H1 (cell line): ENCODE data around the gene BANF1. TPM values are rescaled to one million over a fixed set of nuclear protein-coding genes. Genes with fewer than 3 reads are reported as not detected.

ENCODE experiments used
- CTCF ChIA-PET: fragments of 300-600 bp; sonication (Branson Sonifier 250); formaldehyde crosslinking; loops from one replicate; lab custom pipeline; 2021; ENCODE audit not compliant: partially characterized antibody; lab: Charles Lee
- POLR2A ChIA-PET: fragments of 300-600 bp; sonication (Branson Sonifier 250); formaldehyde crosslinking; loops from one replicate; lab custom pipeline; 2021; ENCODE audit warnings: inconsistent platforms; ENCODE audit not compliant: partially characterized antibody; lab: Charles Lee
- DNase-seq, 2 experiments: peaks; one replicate each; pipeline versions ENCODE4 v3.0.0 to v3.0.0-alpha.2; 2010 to 2022; ENCODE audit warnings: low spot score in 2 of 2, low read depth in 1 of 2, mixed read lengths in 1 of 2
- FAIRE-seq: peaks from 2 replicates; lab custom pipeline; 2011; peaks lifted over from hg19 to GRCh38; lab: Jason Lieb, UNC
- H2AFZ ChIP-seq: 2 replicates; pipeline ENCODE4 v1.8.1; 2012; ENCODE audit warnings: low read length, inconsistent platforms
- H2AK5ac ChIP-seq: 2 replicates; pipeline ENCODE4 v1.6.1; 2013; ENCODE audit warnings: low read depth, low read length
- H2BK120ac ChIP-seq: replicated peaks from 2 replicates; pipeline ENCODE3; 2013; ENCODE audit warnings: low read depth, low read length, inconsistent platforms
- H2BK12ac ChIP-seq: 2 replicates; pipeline ENCODE4 v1.6.1; 2013; ENCODE audit warnings: low read depth, low read length
- H2BK15ac ChIP-seq: 2 replicates; pipeline ENCODE4 v1.6.1; 2013; ENCODE audit warnings: low read length
- H2BK20ac ChIP-seq: 2 replicates; pipeline ENCODE4 v1.6.1; 2013; ENCODE audit warnings: low read length
- H2BK5ac ChIP-seq: 2 replicates; pipeline ENCODE4 v1.6.1; 2013; ENCODE audit warnings: low read depth, low read length
- H3K14ac ChIP-seq: 2 replicates; pipeline ENCODE4 v1.6.1; 2013; ENCODE audit warnings: inconsistent platforms; ENCODE audit not compliant: insufficient read length
- H3K18ac ChIP-seq: 2 replicates; pipeline ENCODE4 v1.6.1; 2013; ENCODE audit warnings: low read length; ENCODE audit errors: extremely low read depth
- H3K23ac ChIP-seq: 2 replicates; pipeline ENCODE4 v1.6.1; 2013; ENCODE audit warnings: inconsistent platforms; ENCODE audit not compliant: insufficient read length
- H3K23me2 ChIP-seq: 2 replicates; pipeline ENCODE4 v1.6.1; 2013; ENCODE audit warnings: low read depth, low read length
- H3K27ac ChIP-seq: 2 replicates; pipeline ENCODE4 v1.6.1; 2011; ENCODE audit warnings: low read depth, low read length, inconsistent platforms
- H3K27me3 ChIP-seq, 4 experiments: replicated peaks in 1 of 4; 1 replicate in 1 of 4; 2 replicates in 3 of 4; pipeline versions ENCODE4 v1.6.1 to v1.8.1; 2011 to 2013; ENCODE audit warnings: low read length in 3 of 4, mild to moderate bottlenecking in 3 of 4, inconsistent platforms in 2 of 4, mixed read lengths in 2 of 4, moderate library complexity in 1 of 4; ENCODE audit not compliant: control insufficient read depth in 3 of 4, insufficient read depth in 3 of 4; ENCODE audit errors: extremely low read depth in 1 of 4
- H3K36me3 ChIP-seq, 4 experiments: 2 replicates each; pipeline versions ENCODE4 v1.6.1 to v1.8.1; 2011 to 2013; ENCODE audit warnings: mild to moderate bottlenecking in 4 of 4, low read length in 3 of 4, moderate library complexity in 2 of 4, control low read depth in 1 of 4, inconsistent platforms in 1 of 4; ENCODE audit not compliant: insufficient read depth in 4 of 4, control insufficient read depth in 2 of 4
- H3K4ac ChIP-seq: replicated peaks from 2 replicates; pipeline ENCODE3; 2013; ENCODE audit warnings: low read length, low read depth, mixed read lengths, inconsistent platforms; ENCODE audit not compliant: insufficient read length
- H3K4me1 ChIP-seq, 4 experiments: replicated peaks in 1 of 4; 1 replicate in 1 of 4; 2 replicates in 3 of 4; pipeline versions ENCODE4 v1.6.1 to v1.8.1; 2011 to 2013; ENCODE audit warnings: low read length in 3 of 4, inconsistent platforms in 2 of 4, mixed read lengths in 1 of 4; ENCODE audit not compliant: insufficient read depth in 4 of 4, control insufficient read depth in 3 of 4
- H3K4me2 ChIP-seq, 2 experiments: 2 replicates each; pipeline versions ENCODE4 v1.6.1 to v1.8.1; 2011 to 2013; ENCODE audit warnings: low read depth in 2 of 2, low read length in 2 of 2, control low read depth in 1 of 2, inconsistent platforms in 1 of 2, mild to moderate bottlenecking in 1 of 2; ENCODE audit not compliant: insufficient read depth in 1 of 2
- H3K4me3 ChIP-seq, 4 experiments: fragments of 200-600, 300-600 bp in 1 of 4; sonication (generic), shearing (Covaris generic), sonication (Bioruptor Twin) in 1 of 4; 2 replicates each; pipeline versions ENCODE4 v1.5.1 to v1.8.1; 2011 to 2016; ENCODE audit warnings: low read length in 4 of 4, low read depth in 3 of 4, control low read depth in 2 of 4, inconsistent platforms in 2 of 4, mild to moderate bottlenecking in 2 of 4, mixed read lengths in 1 of 4, moderate library complexity in 1 of 4; ENCODE audit not compliant: insufficient read depth in 2 of 4; ENCODE audit errors: extremely low read depth in 1 of 4
- H3K56ac ChIP-seq: replicated peaks from 2 replicates; pipeline ENCODE3; 2013; ENCODE audit warnings: low read depth, mild to moderate bottlenecking, mixed read lengths, low read length, inconsistent platforms; ENCODE audit not compliant: insufficient read length
- H3K79me1 ChIP-seq: 2 replicates; pipeline ENCODE4 v1.6.1; 2013; ENCODE audit warnings: low read depth, low read length, control low read depth
- H3K79me2 ChIP-seq, 2 experiments: 2 replicates each; pipeline versions ENCODE4 v1.6.1 to v1.8.1; 2012 to 2013; ENCODE audit warnings: low read length in 2 of 2, mild to moderate bottlenecking in 2 of 2, inconsistent platforms in 1 of 2; ENCODE audit not compliant: insufficient read depth in 2 of 2, control insufficient read depth in 1 of 2
- H3K9ac ChIP-seq, 4 experiments: replicated peaks in 1 of 4; 1 replicate in 1 of 4; 2 replicates in 3 of 4; pipeline versions ENCODE4 v1.6.1 to v1.8.1; 2011 to 2013; ENCODE audit warnings: low read depth in 3 of 4, low read length in 3 of 4, control low read depth in 2 of 4, mild to moderate bottlenecking in 2 of 4, moderate library complexity in 2 of 4, inconsistent platforms in 1 of 4; ENCODE audit errors: extremely low read depth in 1 of 4
- H3K9me3 ChIP-seq, 2 experiments: 2 replicates each; pipeline versions ENCODE4 v1.6.1 to v1.8.1; 2012 to 2013; ENCODE audit warnings: mild to moderate bottlenecking in 2 of 2, moderate library complexity in 2 of 2, control low read depth in 1 of 2, inconsistent platforms in 1 of 2, low read depth in 1 of 2, low read length in 1 of 2, mixed read lengths in 1 of 2; ENCODE audit not compliant: insufficient read depth in 2 of 2
- H4K20me1 ChIP-seq, 2 experiments: replicated peaks in 1 of 2; 2 replicates each; pipeline versions ENCODE3 to v1.8.1; 2011 to 2013; ENCODE audit warnings: inconsistent platforms in 2 of 2, low read length in 2 of 2, mild to moderate bottlenecking in 1 of 2; ENCODE audit not compliant: insufficient read depth in 2 of 2, control insufficient read depth in 1 of 2
- H4K5ac ChIP-seq: 2 replicates; pipeline ENCODE4 v1.6.1; 2013; ENCODE audit warnings: low read length, low read depth, mixed read lengths, inconsistent platforms; ENCODE audit not compliant: insufficient read length
- H4K8ac ChIP-seq: 2 replicates; pipeline ENCODE4 v1.8.0; 2013; ENCODE audit warnings: mild to moderate bottlenecking, moderate library complexity, low read length, inconsistent platforms; ENCODE audit not compliant: insufficient read depth; ENCODE audit errors: extremely low read depth
- H4K91ac ChIP-seq: replicated peaks from 2 replicates; pipeline ENCODE3; 2013; ENCODE audit warnings: low read length, mixed read lengths, inconsistent platforms; ENCODE audit not compliant: insufficient read length
- JUN ChIP-seq: IDR thresholded peaks from 2 replicates; pipeline ENCODE4 v1.6.1; 2011; ENCODE audit warnings: low read depth, mild to moderate bottlenecking, improper control_type of control experiment, low read length
- RAD21 ChIP-seq, 2 experiments: IDR thresholded peaks in 1 of 2; conservative IDR thresholded peaks in 1 of 2; 2 replicates each; pipeline ENCODE4 v1.6.1; 2011; ENCODE audit warnings: low read depth in 2 of 2, low read length in 2 of 2, improper control_type of control experiment in 1 of 2, inconsistent platforms in 1 of 2, mild to moderate bottlenecking in 1 of 2, moderate library complexity in 1 of 2
- RNF2 ChIP-seq: fragments of 200-900, 300-1000 bp; sonication (generic); IDR thresholded peaks from 2 replicates; pipeline ENCODE4 v1.7.1; 2016; ENCODE audit warnings: borderline replicate concordance, low read depth, mild to moderate bottlenecking, antibody characterized with exemption, low read length; ENCODE audit not compliant: poor library complexity, severe bottlenecking; ENCODE audit errors: missing control alignments
- WGBS, 2 experiments: shearing (Covaris generic) in 1 of 2; methylation state at CpG; one replicate each; pipeline versions ENCODE4 v1.1.6 to v1.1.7; 2013 to 2015; ENCODE audit warnings: low lambda C conversion rate in 2 of 2, mixed read lengths in 2 of 2, inconsistent platforms in 1 of 2, low coverage in 1 of 2, missing lambda C conversion rate in 1 of 2; ENCODE audit not compliant: insufficient replicate concordance in 2 of 2, insufficient coverage in 1 of 2, insufficient read length in 1 of 2; ENCODE audit errors: extremely low coverage in 1 of 2, missing lambda C conversion rate in 1 of 2; 5-methylcytosine and 5-hydroxymethylcytosine counted together
- polyA plus RNA-seq, 7 experiments: library from polyadenylated mRNA; depleted of rRNA in 3 of 7; stranded (reverse) in 5 of 7; unstranded in 2 of 7; fragments of >200 nt in 5 of 7; fragments of 200-250 nt in 2 of 7; gene quantifications; 1 replicate in 5 of 7; 2 replicates in 1 of 7; 4 replicates in 1 of 7; pipeline versions ENCODE4 v1.2.1 to v1.2.3, GENCODE V29; 2011 to 2013; ENCODE audit warnings: missing spikeins in 2 of 7, mixed read lengths in 2 of 7
- total RNA-seq: library from RNA; stranded (reverse); fragmentation: NEBNext Ultra II Directional; extraction: Animal tissue kit (Norgen Biotek cat#: 25700); gene quantifications from 2 replicates; pipeline ENCODE4 v1.2.1, GENCODE V29; 2021

Gene BANF1
- total and polyA plus RNA-seq, 2 of the 8 experiments (the other 6 are each of a cell fraction or from before 2014, with no cell fraction given): 330 to 467 TPM

DNA sequence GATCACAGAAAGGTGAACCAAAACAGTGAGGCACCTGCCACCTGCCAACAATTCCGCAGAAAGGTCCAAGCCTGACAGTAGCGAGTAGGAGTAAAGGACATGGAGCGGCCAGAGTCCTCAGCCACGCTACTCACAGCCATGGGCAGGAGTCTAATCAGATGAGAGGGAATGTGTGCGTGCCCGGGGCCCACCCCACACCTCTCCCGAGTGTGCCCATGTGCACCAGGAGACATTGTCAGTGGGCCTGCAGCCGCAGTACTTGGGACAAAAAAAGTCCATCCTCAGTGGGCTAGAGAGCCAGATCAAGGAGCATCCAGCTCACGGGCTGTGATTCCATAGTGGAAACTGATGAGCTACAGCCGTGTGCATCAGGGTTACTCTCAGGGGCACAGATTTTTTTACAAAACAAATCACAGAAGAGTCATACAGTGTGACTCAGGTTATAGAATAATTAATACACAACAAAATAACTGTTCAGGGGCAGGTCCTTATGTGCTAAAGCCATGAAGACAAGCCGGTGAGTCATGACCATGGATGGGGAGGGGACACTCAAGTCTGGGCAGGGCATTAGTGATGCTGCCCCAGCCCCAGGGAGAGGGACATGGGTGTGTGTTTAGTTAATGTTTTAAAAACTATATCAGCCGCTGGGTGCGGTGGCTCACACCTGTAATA lies 28.7 kb upstream of the BANF1 start:
- no peak for FAIRE-seq
- Histone ChIP-seq H3K4me2 (no peak overlapping the region), H3K18ac (no peak overlapping the region), H3K56ac (no peak overlapping the region), H3K14ac (no peak overlapping the region), H3K4ac (no peak overlapping the region), H3K27ac (no peak overlapping the region), H2BK5ac (no peak overlapping the region), H4K91ac (no peak overlapping the region), H3K23ac (no peak overlapping the region), H3K9ac (no peak overlapping the region), H2BK12ac (no peak overlapping the region), H4K8ac (no peak overlapping the region), H2BK120ac (no peak overlapping the region), H3K36me3 (peaks cover 6 to 28% (median 21%) of the 10 kb centered on the region in 4 experiments; a peak in 7 of 8 replicates), H2AK5ac (no peak overlapping the region), H3K27me3 (no peaks in the 10 kb centered on the region), H2AFZ (no peak overlapping the region), H3K79me2 (no peaks in the 10 kb centered on the region), H3K4me3 (no peak overlapping the region), H3K23me2 (no peaks in the 10 kb centered on the region), H3K9me3 (no peaks in the 10 kb centered on the region), H4K5ac (no peak overlapping the region), H3K4me1 (no peaks in the 10 kb centered on the region), H2BK20ac (no peak overlapping the region), H2BK15ac (no peak overlapping the region), H4K20me1 (no peaks in the 10 kb centered on the region), H3K79me1 (no peaks in the 10 kb centered on the region)
- WGBS, 2 experiments: 90% methylated on average over 13 of the region's 13 CpGs; no CpG with 5 or more reads in 1 of the 2 experiments
- ChIA-PET CTCF (interaction anchor here (0.6 to 1.2 kb wide), 6 partner anchors 14 to 435 kb away, joined by 3 to 6 read pairs (median 3); no protein-coding TSS in a partner anchor), POLR2A (interaction anchor here (0.8 to 1.1 kb wide), 4 partner anchors 10 to 13 kb away, joined by 3 to 5 read pairs (median 4); no protein-coding TSS in a partner anchor)
- no peak for DNase-seq
- TF ChIP-seq JUN: no peak
- no peak for TF ChIP-seq RAD21 (IDR thresholded peaks at IDR 0.05 in 1 of 2, conservative IDR thresholded peaks at IDR 0.05 in 1 of 2; ENCODE audit: low read depth in 2 of 2, low read length in 2 of 2)
- TF ChIP-seq RNF2: no peak
